Left lung (tissue), 10 donors: Measurements from ENCODE around the gene MACC1. TPM values are rescaled to one million over a fixed set of nuclear protein-coding genes. Genes with fewer than 3 reads are reported as not detected.
"Not testable (repeated sequence)": the region's sequence is repeated elsewhere in the genome, so short reads cannot be mapped to it uniquely, and the experiment has no call there.

Experiments
- ATAC-seq: fragments of 200-7000 bp; cut with Tn5 transposase; one replicate; pipeline ENCODE4 v1.9.1; 2020; ENCODE audit warnings: moderate library complexity
- DNase-seq, 4 donors: peaks; one replicate each; pipeline ENCODE4 v3.0.0-alpha.2; 2013 to 2020
- H3K27ac ChIP-seq, 2 donors: fragments of 200-600 bp; sonication (generic) in 1 of 2; one replicate each; pipeline versions ENCODE4 v1.5.0 to v1.8.0; 2020 to 2021
- H3K27me3 ChIP-seq, 2 donors: fragments of 200-600 bp; sonication (generic) in 1 of 2; one replicate each; pipeline versions ENCODE4 v1.5.0 to v1.8.0; 2020 to 2021
- H3K36me3 ChIP-seq, 2 donors: fragments of 200-600 bp; sonication (generic) in 1 of 2; one replicate each; pipeline versions ENCODE4 v1.5.0 to v1.8.0; 2020 to 2021
- H3K4me1 ChIP-seq, 2 donors: fragments of 200-600 bp; one replicate each; pipeline ENCODE4 v1.8.0; 2021
- H3K4me3 ChIP-seq, 2 donors: fragments of 200-600 bp; sonication (generic) in 1 of 2; one replicate each; pipeline versions ENCODE4 v1.5.0 to v1.8.0; 2020 to 2021; ENCODE audit warnings: mild to moderate bottlenecking in 1 of 2
- H3K9me3 ChIP-seq, 2 donors: fragments of 200-600 bp; sonication (generic) in 1 of 2; one replicate each; pipeline versions ENCODE4 v1.5.0 to v1.8.0; 2020 to 2021
- CTCF ChIP-seq, 2 donors: fragments of 200-600 bp; sonication (generic) in 1 of 2; IDR thresholded peaks; one replicate each; pipeline versions ENCODE4 v1.5.0 to v1.8.0; 2021; ENCODE audit warnings: antibody characterized with exemption in 2 of 2
- intact Hi-C, 2 donors: fragments of 100-400 bp; cut with DNase I; formaldehyde crosslinking; loops; one replicate each; pipeline versions ENCODE4 v1.11.2 to v1.14.2; 2022
- polyA plus RNA-seq, 6 donors: library from polyadenylated mRNA; unstranded; fragments of 120-200 nt; gene quantifications; one replicate each; pipeline ENCODE4 v1.2.1, GENCODE V29; 2013; ENCODE audit not compliant: insufficient read length in 6 of 6
- total RNA-seq, 2 donors: library from RNA; stranded (reverse); fragmentation: NEBNext Ultra II Directional; extraction: Animal tissue kit (Norgen Biotek cat#: 25700); gene quantifications; one replicate each; pipeline ENCODE4 v1.2.1, GENCODE V29; 2021
- donor health status: DM: no; HTN: yes; CAD: no.
- donor health status: DM: no; HTN: no; CAD: no.

MACC1 gene
- total and polyA plus RNA-seq, 8 donors: 8.5 to 36.2 (median 12.2) TPM

- intact Hi-C loops: no loop called here
- peaks cover 0 to 3% of the 10 kb centered on the region in 2 donors for H3K9me3 ChIP-seq
- H3K4me3 ChIP-seq: no peak overlapping the region
- peaks cover 0 to 8% of the 10 kb centered on the region in 2 donors for H3K4me1 ChIP-seq
- TF ChIP-seq CTCF (IDR thresholded peaks at IDR 0.05): no peak
- H3K36me3 ChIP-seq: no peaks in the 10 kb centered on the region
- DNase-seq (peak in 1 of 4 donors; percentile 8), ATAC-seq (no peak)
- no peak overlapping the region for H3K27ac ChIP-seq
- no peaks in the 10 kb centered on the region for H3K27me3 ChIP-seq
These were observed 25.8 kb downstream of the MACC1 start for GRCh38 chr7:20191391-20191869.

- TF ChIP-seq CTCF (IDR thresholded peaks at IDR 0.05): no peak
- H3K27ac ChIP-seq: no peak overlapping the region
- no peak overlapping the region for H3K4me3 ChIP-seq
- no peaks in the 10 kb centered on the region for H3K27me3 ChIP-seq
- H3K9me3 ChIP-seq: peaks cover 0 to 3% of the 10 kb centered on the region in 2 donors
- DNase-seq (peak in 2 of 4 donors; percentile 52 to 54), ATAC-seq (peak; percentile 57)
- peaks cover 0 to 8% of the 10 kb centered on the region in 2 donors for H3K4me1 ChIP-seq
- no peaks in the 10 kb centered on the region for H3K36me3 ChIP-seq
- intact Hi-C loops: no loop called here
These were observed 26.4 kb downstream of the MACC1 start for GRCh38 chr7:20190560-20191390.

- peaks cover 0 to 8% of the 10 kb centered on the region in 2 donors for H3K4me1 ChIP-seq
- no peak for TF ChIP-seq CTCF (IDR thresholded peaks at IDR 0.05)
- H3K27me3 ChIP-seq: no peaks in the 10 kb centered on the region
- H3K36me3 ChIP-seq: no peaks in the 10 kb centered on the region
- peaks cover 0 to 3% of the 10 kb centered on the region in 2 donors for H3K9me3 ChIP-seq
- H3K4me3 ChIP-seq: no peak overlapping the region
- no peak overlapping the region for H3K27ac ChIP-seq
- DNase-seq (no peak), ATAC-seq (no peak)
- intact Hi-C loops: no loop called here
These were observed 27.3 kb downstream of the MACC1 start for GRCh38 chr7:20189852-20190251.

- no peak for DNase-seq
- ATAC-seq: no peak
- Histone ChIP-seq H3K36me3 (no peaks in the 10 kb centered on the region), H3K4me3 (no peak overlapping the region), H3K27me3 (no peaks in the 10 kb centered on the region), H3K9me3 (peaks cover 0 to 3% of the 10 kb centered on the region in 2 donors), H3K27ac (no peak overlapping the region), H3K4me1 (peaks cover 0 to 8% of the 10 kb centered on the region in 2 donors)
- intact Hi-C loops: no loop called here
- TF ChIP-seq CTCF (IDR thresholded peaks at IDR 0.05): no peak
These were observed 28.6 kb downstream of the MACC1 start for GRCh38 chr7:20188567-20188966.

- H3K36me3 ChIP-seq, H3K27ac ChIP-seq, intact Hi-C loops, H3K4me1 ChIP-seq, H3K27me3 ChIP-seq, H3K4me3 ChIP-seq, ATAC-seq, DNase-seq, H3K9me3 ChIP-seq: not testable (repeated sequence)
These were observed 29.3 kb downstream of the MACC1 start for GRCh38 chr7:20187850-20188249.
